IMR-90 (cell line): Measurements from ENCODE around the gene SLC26A6. TPM values are rescaled to one million over a fixed set of nuclear protein-coding genes. Genes with fewer than 3 reads are reported as not detected.

ENCODE experiments used
- ATAC-seq: fragments of 200-7000 bp; cut with Tn5 transposase; 2 replicates; pipeline ENCODE4 v1.9.1; 2020; ENCODE audit warnings: low read depth, mild to moderate bottlenecking, moderate library complexity
- BruUV-seq: library from RNA; stranded (reverse); fragments of 400-500 nt; replicated peaks from 2 replicates; lab custom pipeline; 2021; lab: Mats Ljungman, UMichigan
- CTCF ChIA-PET: fragments of 300-600 bp; formaldehyde crosslinking; extraction: SDS; loops from one replicate; lab custom pipeline; 2021; ENCODE audit warnings: antibody characterized with exemption; lab: Yijun Ruan, JAX
- POLR2A ChIA-PET: fragments of 300-600 bp; sonication (Branson Sonifier 250); formaldehyde crosslinking; loops from one replicate; lab custom pipeline; 2022; ENCODE audit warnings: antibody characterized with exemption; ENCODE audit not compliant: unreplicated experiment; lab: Charles Lee
- DNase-seq: peaks from one replicate; pipeline ENCODE4 v3.0.0; 2013
- H2AFZ ChIP-seq: replicated peaks from 2 replicates; pipeline ENCODE3; 2013; ENCODE audit warnings: low read length, mild to moderate bottlenecking; ENCODE audit not compliant: poor library complexity
- H2AK5ac ChIP-seq: 2 replicates; pipeline ENCODE4 v1.6.1; 2013; ENCODE audit warnings: low read depth, low read length, inconsistent platforms
- H2AK9ac ChIP-seq: replicated peaks from 2 replicates; pipeline ENCODE3; 2013; ENCODE audit warnings: mild to moderate bottlenecking, low read depth, low read length, moderate library complexity; ENCODE audit not compliant: poor library complexity
- H2BK120ac ChIP-seq: 2 replicates; pipeline ENCODE4 v1.6.1; 2013; ENCODE audit warnings: low read depth, low read length, inconsistent platforms
- H2BK15ac ChIP-seq: 3 replicates; pipeline ENCODE4 v1.6.1; 2013; ENCODE audit warnings: low read depth, low read length, inconsistent platforms
- H2BK20ac ChIP-seq: 2 replicates; pipeline ENCODE4 v1.6.1; 2013; ENCODE audit warnings: low read depth, mild to moderate bottlenecking, inconsistent platforms, low read length, moderate library complexity
- H2BK5ac ChIP-seq: 2 replicates; pipeline ENCODE4 v1.6.1; 2013; ENCODE audit warnings: mild to moderate bottlenecking, low read depth, low read length, inconsistent platforms; ENCODE audit not compliant: poor library complexity, severe bottlenecking
- H3K14ac ChIP-seq: replicated peaks from 2 replicates; pipeline ENCODE4 v1.6.1; 2013; ENCODE audit warnings: low read depth, low read length, inconsistent platforms
- H3K18ac ChIP-seq: 2 replicates; pipeline ENCODE4 v1.6.1; 2013; ENCODE audit warnings: low read depth, low read length, control low read depth
- H3K23ac ChIP-seq: 2 replicates; pipeline ENCODE4 v1.6.1; 2013; ENCODE audit warnings: low read depth, low read length, inconsistent platforms
- H3K27ac ChIP-seq: 2 replicates; pipeline ENCODE4 v1.5.1; 2013; ENCODE audit warnings: mild to moderate bottlenecking, control low read depth, low read length; ENCODE audit not compliant: insufficient read depth
- H3K27me3 ChIP-seq: 2 replicates; pipeline ENCODE4 v1.6.1; 2013; ENCODE audit warnings: low read length; ENCODE audit not compliant: control insufficient read depth, insufficient read depth
- H3K36me3 ChIP-seq: 2 replicates; pipeline ENCODE4 v1.6.1; 2013; ENCODE audit warnings: low read length, mixed read lengths; ENCODE audit not compliant: control insufficient read depth, insufficient read depth
- H3K4ac ChIP-seq: 2 replicates; pipeline ENCODE4 v1.6.1; 2013; ENCODE audit warnings: low read depth, low read length, inconsistent platforms
- H3K4me1 ChIP-seq: 2 replicates; pipeline ENCODE4 v1.6.1; 2013; ENCODE audit warnings: low read length, mixed read lengths; ENCODE audit not compliant: control insufficient read depth, insufficient read depth
- H3K4me2 ChIP-seq: 2 replicates; pipeline ENCODE4 v1.6.1; 2013; ENCODE audit warnings: low read depth, mild to moderate bottlenecking, control low read depth, low read length, moderate library complexity
- H3K4me3 ChIP-seq: 2 replicates; pipeline ENCODE4 v1.5.1; 2013; ENCODE audit warnings: low read depth, mild to moderate bottlenecking, control low read depth, low read length, moderate library complexity; ENCODE audit not compliant: insufficient read depth
- H3K56ac ChIP-seq: 2 replicates; pipeline ENCODE4 v1.6.1; 2013; ENCODE audit warnings: low read length, inconsistent platforms; ENCODE audit not compliant: insufficient read depth; ENCODE audit errors: extremely low read depth
- H3K79me1 ChIP-seq, 2 experiments: 2 replicates each; pipeline ENCODE4 v1.6.1; 2013; ENCODE audit warnings: low read length in 2 of 2, inconsistent platforms in 1 of 2, low read depth in 1 of 2
- H3K9ac ChIP-seq: 2 replicates; pipeline ENCODE4 v1.6.1; 2013; ENCODE audit warnings: low read depth, low read length, control low read depth
- H3K9me1 ChIP-seq: 2 replicates; pipeline ENCODE4 v1.6.1; 2013; ENCODE audit warnings: low read length, inconsistent platforms; ENCODE audit not compliant: insufficient read depth
- H3K9me3 ChIP-seq: 2 replicates; pipeline ENCODE4 v1.6.1; 2013; ENCODE audit warnings: low read length; ENCODE audit not compliant: control insufficient read depth, insufficient read depth
- H4K20me1 ChIP-seq: 2 replicates; pipeline ENCODE4 v1.6.1; 2013; ENCODE audit warnings: low read length, inconsistent platforms; ENCODE audit not compliant: insufficient read depth
- H4K5ac ChIP-seq: 2 replicates; pipeline ENCODE4 v1.6.1; 2013; ENCODE audit warnings: mild to moderate bottlenecking, low read depth, low read length, control low read depth
- H4K8ac ChIP-seq, 2 experiments: 2 replicates each; pipeline ENCODE4 v1.6.1; 2013; ENCODE audit warnings: low read depth in 2 of 2, low read length in 2 of 2, control low read depth in 1 of 2, inconsistent platforms in 1 of 2
- H4K91ac ChIP-seq: 2 replicates; pipeline ENCODE4 v1.6.1; 2013; ENCODE audit warnings: low read depth, low read length, inconsistent platforms; ENCODE audit not compliant: insufficient read depth
- BHLHE40 ChIP-seq: fragments of 150-350 bp; IDR thresholded peaks from 2 replicates; pipeline ENCODE4 v1.6.1; 2016; ENCODE audit warnings: mild to moderate bottlenecking, low read depth, low read length
- ELK1 ChIP-seq: fragments of 150-350 bp; IDR thresholded peaks from 2 replicates; pipeline ENCODE4 v1.6.1; 2016; ENCODE audit warnings: low read depth, mild to moderate bottlenecking, low read length, moderate library complexity, borderline replicate concordance
- POLR2A ChIP-seq: IDR thresholded peaks from 2 replicates; pipeline ENCODE4 v1.6.1; 2012; ENCODE audit warnings: mild to moderate bottlenecking, low read depth, low read length
- SMC3 ChIP-seq: fragments of 150-350 bp; IDR thresholded peaks from 2 replicates; pipeline ENCODE4 v1.6.1; 2016; ENCODE audit warnings: low read depth, mild to moderate bottlenecking, antibody characterized with exemption, low read length, moderate library complexity
- WGBS, 2 experiments: methylation state at CpG; one replicate each; pipeline versions ENCODE4 v1.1.5 to v1.1.7; 2013; ENCODE audit warnings: missing lambda C conversion rate in 2 of 2; ENCODE audit not compliant: insufficient read length in 1 of 2; ENCODE audit errors: extremely low coverage in 2 of 2; 5-methylcytosine and 5-hydroxymethylcytosine counted together
- dilution Hi-C: fragments of 300-500 bp; cut with HindIII; formaldehyde crosslinking; loops from one replicate; pipeline ENCODE4 v1.14.3; 2018; ENCODE audit warnings: low sequenced_read_pairs; ENCODE audit not compliant: unreplicated experiment
- in situ Hi-C: fragments of 300-500 bp; cut with MboI; formaldehyde crosslinking; loops from 3 replicates; pipeline ENCODE4 v1.14.3; 2019; ENCODE audit warnings: low sequenced_read_pairs, inconsistent platforms, mixed read lengths
- intact Hi-C: fragments of 100-400 bp; cut with micrococcal nuclease; formaldehyde crosslinking; loops from 2 replicates; pipeline ENCODE4 v1.10.0; 2022
- polyA plus RNA-seq, 3 experiments: library from polyadenylated mRNA; depleted of rRNA; stranded (reverse); fragments of >200 nt; gene quantifications; 2 replicates each; pipeline ENCODE4 v1.2.3, GENCODE V29; 2012; ENCODE audit warnings: low replicate concordance in 1 of 3
- total RNA-seq: library from RNA; depleted of rRNA; stranded (reverse); fragments of >200 nt; gene quantifications from 2 replicates; pipeline ENCODE4 v1.2.3, GENCODE V29; 2012

The SLC26A6 gene
- total and polyA plus RNA-seq, 2 of the 4 experiments (the other 2 are of a cell fraction), result 11.8 to 34.3 TPM

GRCh38 chr3:48581621-48582481, 53.4 kb downstream of the SLC26A6 start:
- H3K4me1 ChIP-seq, result no peaks in the 10 kb centered on the region
- no peak overlapping the region for H3K4me3 ChIP-seq
- ATAC-seq, result no peak
- in situ Hi-C loops (no loop called here), dilution Hi-C loops (no loop called here), intact Hi-C loops (no loop called here)
- no peak overlapping the region; the same call in 1 of the 2 replicates for H3K27ac ChIP-seq
- TF ChIP-seq ELK1 (no peak), BHLHE40 (no peak), POLR2A (no peak), SMC3 (no peak)
- H3K56ac ChIP-seq, result no peak overlapping the region
- H2BK120ac ChIP-seq, result no peak overlapping the region
- ChIA-PET POLR2A (no interaction called here), CTCF (no interaction called here)
- H2AFZ ChIP-seq, result no peak overlapping the region
- no peak overlapping the region for H3K23ac ChIP-seq
- H4K5ac ChIP-seq, result no peak overlapping the region
- H3K79me1 ChIP-seq, result peaks cover 0 to 21% of the 10 kb centered on the region in 2 experiments; a peak in 1 of 4 replicates
- peak overlapping the region; percentile 16 for H2AK5ac ChIP-seq
- no peaks in the 10 kb centered on the region for H3K9me3 ChIP-seq
- H2BK20ac ChIP-seq, result no peak overlapping the region
- no peak overlapping the region for H3K4ac ChIP-seq
- peaks cover 6% of the 10 kb centered on the region for H3K9me1 ChIP-seq
- DNase-seq, result no peak
- peak overlapping the region; percentile 65 for H2AK9ac ChIP-seq
- WGBS, 2 experiments, result 96% methylated on average over 5 of the region's 14 CpGs; no CpG with 5 or more reads in 1 of the 2 experiments
- peaks cover 90% of the 10 kb centered on the region for H3K36me3 ChIP-seq
- no peaks in the 10 kb centered on the region for H3K27me3 ChIP-seq
- BruUV-seq, result no TSS peak
- H4K20me1 ChIP-seq, result no peaks in the 10 kb centered on the region; the same call in 1 of the 2 replicates
- no peak overlapping the region for H3K14ac ChIP-seq
- H4K91ac ChIP-seq, result no peak overlapping the region
- no peak overlapping the region for H2BK5ac ChIP-seq
- no peak overlapping the region for H3K9ac ChIP-seq
- H3K18ac ChIP-seq, result no peak overlapping the region
- no peak overlapping the region for H3K4me2 ChIP-seq
- H4K8ac ChIP-seq, result no peak overlapping the region
- 0 out of 3 replicates have a peak overlapping the region, but pooled peaks have one; percentile 53 for H2BK15ac ChIP-seq
